GM12865 (cell line): Measurements from ENCODE around the gene GALNT10.

Experiments used
- DNase-seq: peaks from one replicate; pipeline ENCODE4 v3.0.0; 2010; ENCODE audit warnings: low read depth
- H3K4me3 ChIP-seq: 2 replicates; pipeline ENCODE4 v1.5.1; 2011; ENCODE audit warnings: mild to moderate bottlenecking, low read depth, low read length, control low read depth
- CTCF ChIP-seq: IDR thresholded peaks from 2 replicates; pipeline ENCODE4 v1.5.1; 2011; ENCODE audit warnings: low read length, control low read depth, low read depth, inconsistent platforms; ENCODE audit not compliant: insufficient read depth; ENCODE audit errors: missing control alignments

Gene GALNT10

GRCh38 chr5:154249826-154250225 lies 59.3 kb downstream of the GALNT10 start:
- no peak for TF ChIP-seq CTCF
- DNase-seq = no peak

GRCh38 chr5:154251529-154251928 lies 61.0 kb downstream of the GALNT10 start:
- no peak overlapping the region for H3K4me3 ChIP-seq
- no peak for DNase-seq
- no peak for TF ChIP-seq CTCF

More at GRCh38 chr5:154249826-154250225, 59.3 kb downstream of the GALNT10 start:
- H3K4me3 ChIP-seq = no peak overlapping the region

- no peak for TF ChIP-seq CTCF
- H3K4me3 ChIP-seq = no peak overlapping the region
- no peak for DNase-seq
Observed at GRCh38 chr5:154253807-154254206, 63.3 kb downstream of the GALNT10 start.

GRCh38 chr5:154254896-154255295 lies 64.4 kb downstream of the GALNT10 start:
- no peak overlapping the region for H3K4me3 ChIP-seq
- no peak for DNase-seq
- no peak for TF ChIP-seq CTCF

GRCh38 chr5:154257046-154257445 lies 66.5 kb downstream of the GALNT10 start:
- H3K4me3 ChIP-seq = no peak overlapping the region
- no peak for TF ChIP-seq CTCF
- no peak for DNase-seq

- H3K4me3 ChIP-seq = no peak overlapping the region
- TF ChIP-seq CTCF = no peak
- no peak for DNase-seq
Observed at GRCh38 chr5:154258531-154259217, 68.1 kb downstream of the GALNT10 start.
